HL-60 (cell line): Measurements from ENCODE around the gene PHKG2.
A peak's percentile ranks its signal among the peaks of the same experiment; 100 is the strongest.

Experiments
- DNase-seq, 2 experiments: peaks; one replicate each; pipeline ENCODE4 v3.0.0-alpha.2; 2010 to 2020; ENCODE audit warnings: low read depth in 1 of 2, low spot score in 1 of 2
- H3K27ac ChIP-seq: fragments of 250-450 bp; sonication (Bioruptor Pico); replicated peaks from 2 replicates; pipeline ENCODE4 v1.5.1; 2020; ENCODE audit warnings: mild to moderate bottlenecking, moderate library complexity
- H3K27me3 ChIP-seq: fragments of 250-450 bp; sonication (Bioruptor Pico); 2 replicates; pipeline ENCODE4 v1.5.1; 2021; ENCODE audit warnings: mild to moderate bottlenecking, moderate library complexity; ENCODE audit not compliant: insufficient read depth, poor library complexity, severe bottlenecking
- H3K4me3 ChIP-seq: replicated peaks from 2 replicates; pipeline ENCODE4 v1.5.1; 2011; ENCODE audit warnings: mild to moderate bottlenecking, control low read depth, low read length; ENCODE audit not compliant: insufficient read depth
- GABPA ChIP-seq: IDR thresholded peaks from 2 replicates; pipeline ENCODE4 v1.6.1; 2012; ENCODE audit warnings: low read depth
- POLR2AphosphoS5 ChIP-seq: IDR thresholded peaks from 2 replicates; pipeline ENCODE4 v1.6.1; 2012; ENCODE audit warnings: low read depth
- SPI1 ChIP-seq: IDR thresholded peaks from 2 replicates; pipeline ENCODE4 v1.6.1; 2012; ENCODE audit warnings: low read depth, mild to moderate bottlenecking, borderline replicate concordance
- TF ChIP-seq, protein P1 (sequence below): IDR thresholded peaks from 2 replicates; pipeline ENCODE4 v1.6.1; 2012; ENCODE audit warnings: low read depth; ENCODE audit not compliant: insufficient replicate concordance
- TF ChIP-seq, protein P2 (sequence below): IDR thresholded peaks from one replicate; pipeline ENCODE4 v1.5.1; 2011; ENCODE audit warnings: low read length, control low read depth, inconsistent platforms; ENCODE audit not compliant: insufficient read depth

The PHKG2 gene

DNA sequence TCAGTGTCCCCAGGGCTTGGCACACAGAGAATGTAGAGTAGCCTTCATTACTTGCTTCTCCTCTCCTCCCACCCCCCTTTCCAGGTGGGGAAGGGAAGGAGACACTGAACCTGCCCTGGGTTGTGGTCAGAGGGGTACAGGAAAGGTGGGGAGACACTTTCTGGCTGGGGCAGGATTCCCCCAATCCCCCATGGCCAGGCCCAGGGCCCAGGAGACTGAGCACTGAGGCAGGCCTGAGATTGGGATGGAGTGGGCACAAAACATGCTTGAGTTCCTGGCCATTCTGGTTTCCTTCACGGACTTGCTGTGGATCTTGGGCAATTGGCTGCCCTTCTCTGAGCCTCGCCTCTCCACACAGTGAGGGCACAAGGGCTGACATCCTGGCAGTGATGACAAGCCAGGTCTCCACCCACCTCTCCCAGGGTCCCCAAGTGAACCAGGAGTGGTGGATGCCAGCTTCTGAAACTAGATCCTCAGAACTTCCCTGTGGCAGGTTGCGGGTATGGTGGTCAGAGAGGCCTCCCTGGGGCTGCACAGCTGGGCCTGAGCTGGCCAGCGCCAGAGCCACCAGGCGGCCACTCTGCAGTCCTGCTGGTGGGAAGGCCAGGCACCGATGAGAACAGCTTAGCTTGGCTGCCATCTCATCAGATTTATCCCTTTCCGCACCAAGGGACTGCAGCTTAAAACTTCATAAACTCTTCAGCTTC is 29.5 kb downstream of the PHKG2 start:
- H3K4me3 ChIP-seq, result no peak overlapping the region
- no peak overlapping the region for H3K27ac ChIP-seq
- DNase-seq, result no peak
- no peaks in the 10 kb centered on the region for H3K27me3 ChIP-seq
- TF ChIP-seq POLR2AphosphoS5 (0 out of 2 replicates have a peak, but pooled peaks have one; percentile 1), GABPA (no peak)
- TF ChIP-seq, protein P1, sequence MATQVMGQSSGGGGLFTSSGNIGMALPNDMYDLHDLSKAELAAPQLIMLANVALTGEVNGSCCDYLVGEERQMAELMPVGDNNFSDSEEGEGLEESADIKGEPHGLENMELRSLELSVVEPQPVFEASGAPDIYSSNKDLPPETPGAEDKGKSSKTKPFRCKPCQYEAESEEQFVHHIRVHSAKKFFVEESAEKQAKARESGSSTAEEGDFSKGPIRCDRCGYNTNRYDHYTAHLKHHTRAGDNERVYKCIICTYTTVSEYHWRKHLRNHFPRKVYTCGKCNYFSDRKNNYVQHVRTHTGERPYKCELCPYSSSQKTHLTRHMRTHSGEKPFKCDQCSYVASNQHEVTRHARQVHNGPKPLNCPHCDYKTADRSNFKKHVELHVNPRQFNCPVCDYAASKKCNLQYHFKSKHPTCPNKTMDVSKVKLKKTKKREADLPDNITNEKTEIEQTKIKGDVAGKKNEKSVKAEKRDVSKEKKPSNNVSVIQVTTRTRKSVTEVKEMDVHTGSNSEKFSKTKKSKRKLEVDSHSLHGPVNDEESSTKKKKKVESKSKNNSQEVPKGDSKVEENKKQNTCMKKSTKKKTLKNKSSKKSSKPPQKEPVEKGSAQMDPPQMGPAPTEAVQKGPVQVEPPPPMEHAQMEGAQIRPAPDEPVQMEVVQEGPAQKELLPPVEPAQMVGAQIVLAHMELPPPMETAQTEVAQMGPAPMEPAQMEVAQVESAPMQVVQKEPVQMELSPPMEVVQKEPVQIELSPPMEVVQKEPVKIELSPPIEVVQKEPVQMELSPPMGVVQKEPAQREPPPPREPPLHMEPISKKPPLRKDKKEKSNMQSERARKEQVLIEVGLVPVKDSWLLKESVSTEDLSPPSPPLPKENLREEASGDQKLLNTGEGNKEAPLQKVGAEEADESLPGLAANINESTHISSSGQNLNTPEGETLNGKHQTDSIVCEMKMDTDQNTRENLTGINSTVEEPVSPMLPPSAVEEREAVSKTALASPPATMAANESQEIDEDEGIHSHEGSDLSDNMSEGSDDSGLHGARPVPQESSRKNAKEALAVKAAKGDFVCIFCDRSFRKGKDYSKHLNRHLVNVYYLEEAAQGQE, result no peak

DNA sequence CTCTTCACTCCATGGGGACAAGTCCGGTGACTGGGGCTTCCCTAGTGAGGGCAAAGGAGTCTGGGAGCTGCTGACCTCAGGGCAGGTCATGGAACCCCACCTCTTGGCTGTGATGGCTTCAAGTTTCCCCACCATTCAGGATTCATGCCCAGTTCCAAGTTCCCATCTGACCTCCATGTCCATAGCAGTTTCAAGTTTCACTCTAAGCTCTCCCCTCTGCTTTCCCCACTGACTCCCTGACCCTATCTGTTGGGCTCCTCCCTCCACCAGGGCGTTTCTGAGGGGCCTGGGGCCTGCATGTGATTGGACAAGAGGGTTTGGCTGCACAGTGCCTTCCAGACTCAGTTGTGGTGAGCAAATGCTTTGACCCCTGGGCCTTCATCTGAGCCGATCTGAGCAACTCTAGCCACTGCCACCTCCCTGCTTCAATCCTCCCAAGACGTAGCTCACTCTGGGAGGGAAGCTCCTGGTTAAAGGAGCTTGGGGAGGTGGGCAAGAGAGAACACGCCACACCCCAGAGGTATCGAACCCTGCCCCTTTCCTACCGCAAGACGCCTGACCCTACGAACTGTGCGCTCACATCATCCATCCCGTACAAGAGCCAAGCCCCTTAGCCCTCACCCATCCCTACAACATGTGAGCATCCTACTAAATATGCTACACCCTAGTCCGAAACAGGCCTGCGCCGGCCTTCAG is 30.5 kb downstream of the PHKG2 start:
- TF ChIP-seq SPI1 (no peak), POLR2AphosphoS5 (no peak)
- TF ChIP-seq, protein P1, result no peak
- TF ChIP-seq, protein P2, sequence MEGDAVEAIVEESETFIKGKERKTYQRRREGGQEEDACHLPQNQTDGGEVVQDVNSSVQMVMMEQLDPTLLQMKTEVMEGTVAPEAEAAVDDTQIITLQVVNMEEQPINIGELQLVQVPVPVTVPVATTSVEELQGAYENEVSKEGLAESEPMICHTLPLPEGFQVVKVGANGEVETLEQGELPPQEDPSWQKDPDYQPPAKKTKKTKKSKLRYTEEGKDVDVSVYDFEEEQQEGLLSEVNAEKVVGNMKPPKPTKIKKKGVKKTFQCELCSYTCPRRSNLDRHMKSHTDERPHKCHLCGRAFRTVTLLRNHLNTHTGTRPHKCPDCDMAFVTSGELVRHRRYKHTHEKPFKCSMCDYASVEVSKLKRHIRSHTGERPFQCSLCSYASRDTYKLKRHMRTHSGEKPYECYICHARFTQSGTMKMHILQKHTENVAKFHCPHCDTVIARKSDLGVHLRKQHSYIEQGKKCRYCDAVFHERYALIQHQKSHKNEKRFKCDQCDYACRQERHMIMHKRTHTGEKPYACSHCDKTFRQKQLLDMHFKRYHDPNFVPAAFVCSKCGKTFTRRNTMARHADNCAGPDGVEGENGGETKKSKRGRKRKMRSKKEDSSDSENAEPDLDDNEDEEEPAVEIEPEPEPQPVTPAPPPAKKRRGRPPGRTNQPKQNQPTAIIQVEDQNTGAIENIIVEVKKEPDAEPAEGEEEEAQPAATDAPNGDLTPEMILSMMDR, result no peak
- Histone ChIP-seq H3K27ac (no peak overlapping the region), H3K27me3 (no peaks in the 10 kb centered on the region), H3K4me3 (no peak overlapping the region)
- no peak for DNase-seq

DNA sequence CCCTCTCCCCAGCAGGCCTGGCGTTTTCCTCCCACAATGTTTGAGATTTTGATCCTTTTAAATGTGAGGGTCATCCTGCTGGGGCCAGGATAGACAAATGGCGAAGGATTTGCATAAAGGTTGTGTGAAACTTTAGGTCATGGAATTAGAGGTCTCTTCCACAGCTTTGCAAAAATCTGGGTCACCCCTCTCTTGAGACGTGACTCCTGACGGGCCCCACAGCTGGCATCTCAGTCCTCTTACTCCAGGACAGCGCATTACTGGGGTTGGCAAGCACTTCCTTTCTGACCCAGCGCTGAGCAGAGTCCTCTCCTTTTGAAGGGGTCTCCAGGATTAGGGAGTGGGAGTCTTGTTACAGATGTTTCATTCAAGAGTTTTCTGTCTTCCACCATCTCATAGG is 31.4 kb downstream of the PHKG2 start:
- Histone ChIP-seq H3K27ac (peak overlapping the region; percentile 79), H3K4me3 (no peak overlapping the region), H3K27me3 (no peaks in the 10 kb centered on the region)
- no peak for DNase-seq
- TF ChIP-seq, protein P2, result no peak

DNA sequence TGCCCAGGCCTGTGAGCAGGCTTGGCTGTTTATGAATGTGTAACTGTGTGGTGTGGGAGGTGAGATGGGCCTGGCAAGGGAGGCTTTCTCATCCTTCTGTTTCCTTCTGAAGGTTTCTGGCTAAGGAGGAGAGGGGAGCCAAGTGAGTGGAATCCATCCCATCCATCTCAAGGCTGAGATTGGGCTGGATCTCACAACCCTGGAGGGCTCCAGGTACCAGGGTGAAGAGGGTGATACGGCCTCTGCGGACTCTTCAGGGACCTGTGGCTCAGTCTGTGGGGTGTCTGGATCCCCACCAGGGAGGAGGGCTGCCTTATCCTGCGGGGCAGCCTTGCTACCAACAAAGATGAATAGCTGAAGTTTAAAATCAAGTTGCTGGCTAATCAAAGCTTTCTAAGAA is 31.8 kb downstream of the PHKG2 start:
- no peak overlapping the region for H3K4me3 ChIP-seq
- no peaks in the 10 kb centered on the region for H3K27me3 ChIP-seq
- DNase-seq, result no peak
- peak overlapping the region; percentile 79 for H3K27ac ChIP-seq
- TF ChIP-seq SPI1 (no peak), GABPA (no peak)
- TF ChIP-seq, protein P2, result no peak
- TF ChIP-seq, protein P1, result no peak
